ENCODE data around the gene SHC4. TPM values are rescaled to one million over a fixed set of nuclear protein-coding genes. Genes with fewer than 3 reads are reported as not detected.
A peak's percentile ranks its signal among the peaks of the same experiment; 100 is the strongest.

SHC4 gene
- total RNA-seq, 2 experiments from 2014 or later, result 0.21 to 0.25 TPM

GRCh38 chr15:48940508-48940907 lies 23.2 kb downstream of the SHC4 start:
- Mint-ChIP-seq H3K36me3 (ENCODE audit: low read depth) (no peaks in the 10 kb centered on the region), H3K4me3 (no peak overlapping the region), H3K27ac (no peak overlapping the region), H3K9me3 (no peaks in the 10 kb centered on the region), H3K27me3 (ENCODE audit: low read depth) (peaks cover 23% of the 10 kb centered on the region), H3K4me1 (ENCODE audit: low read depth) (peaks cover 3% of the 10 kb centered on the region)
- CTCF ChIA-PET, result interaction anchor here (1.1 kb wide), 1 partner anchor 35 kb away, joined by 4 read pairs; no protein-coding TSS in a partner anchor
- no peak for DNase-seq
- intact Hi-C loops (cut with micrococcal nuclease), result no loop called here

- H3K4me3 Mint-ChIP-seq, result no peak overlapping the region
- H3K36me3 Mint-ChIP-seq (ENCODE audit: low read depth), result no peaks in the 10 kb centered on the region
- intact Hi-C loops (cut with micrococcal nuclease), result no loop called here
- H3K27me3 Mint-ChIP-seq (ENCODE audit: low read depth), result peaks cover 32% of the 10 kb centered on the region
- no peaks in the 10 kb centered on the region for H3K4me1 Mint-ChIP-seq (ENCODE audit: low read depth)
- H3K9me3 Mint-ChIP-seq, result no peaks in the 10 kb centered on the region
- CTCF ChIA-PET, result interaction anchor here (1.1 kb wide), 1 partner anchor 36 kb away, joined by 4 read pairs; no protein-coding TSS in a partner anchor
- no peak overlapping the region for H3K27ac Mint-ChIP-seq
- no peak for DNase-seq
Measured at GRCh38 chr15:48939648-48940047, 24.1 kb downstream of the SHC4 start.

- intact Hi-C loops (cut with micrococcal nuclease), result no loop called here
- no peaks in the 10 kb centered on the region for H3K36me3 Mint-ChIP-seq (ENCODE audit: low read depth)
- no peaks in the 10 kb centered on the region for H3K4me1 Mint-ChIP-seq (ENCODE audit: low read depth)
- no peak overlapping the region for H3K4me3 Mint-ChIP-seq
- peaks cover 26% of the 10 kb centered on the region for H3K27me3 Mint-ChIP-seq (ENCODE audit: low read depth)
- no peak overlapping the region for H3K27ac Mint-ChIP-seq
- H3K9me3 Mint-ChIP-seq, result no peaks in the 10 kb centered on the region
- no peak for DNase-seq
- CTCF ChIA-PET, result no interaction called here
Measured at GRCh38 chr15:48937886-48938285, 25.8 kb downstream of the SHC4 start.

- Mint-ChIP-seq H3K27me3 (ENCODE audit: low read depth) (peaks cover 33% of the 10 kb centered on the region), H3K4me3 (no peak overlapping the region), H3K4me1 (ENCODE audit: low read depth) (no peaks in the 10 kb centered on the region), H3K27ac (no peak overlapping the region), H3K9me3 (no peaks in the 10 kb centered on the region), H3K36me3 (ENCODE audit: low read depth) (no peaks in the 10 kb centered on the region)
- no peak for DNase-seq
- CTCF ChIA-PET, result no interaction called here
- intact Hi-C loops (cut with micrococcal nuclease), result no loop called here
Measured at GRCh38 chr15:48936666-48937065, 27.1 kb downstream of the SHC4 start.

GRCh38 chr15:48935236-48935635 lies 28.5 kb downstream of the SHC4 start:
- no peaks in the 10 kb centered on the region for H3K36me3 Mint-ChIP-seq (ENCODE audit: low read depth)
- CTCF ChIA-PET, result no interaction called here
- intact Hi-C loops (cut with micrococcal nuclease), result no loop called here

GRCh38 chr15:48930735-48931134 lies 33.0 kb downstream of the SHC4 start:
- Mint-ChIP-seq H3K36me3 (ENCODE audit: low read depth) (no peaks in the 10 kb centered on the region), H3K4me3 (no peak overlapping the region), H3K4me1 (ENCODE audit: low read depth) (peaks cover 29% of the 10 kb centered on the region), H3K27ac (no peak overlapping the region), H3K9me3 (no peaks in the 10 kb centered on the region), H3K27me3 (ENCODE audit: low read depth) (peaks cover 20% of the 10 kb centered on the region)
- CTCF ChIA-PET, result no interaction called here
- intact Hi-C loops (cut with micrococcal nuclease), result no loop called here
- no peak for DNase-seq

More at GRCh38 chr15:48935236-48935635, 28.5 kb downstream of the SHC4 start:
- Mint-ChIP-seq H3K9me3 (no peaks in the 10 kb centered on the region), H3K4me1 (ENCODE audit: low read depth) (peaks cover 7% of the 10 kb centered on the region), H3K4me3 (no peak overlapping the region), H3K27me3 (ENCODE audit: low read depth) (peaks cover 24% of the 10 kb centered on the region), H3K27ac (no peak overlapping the region)
- no peak for DNase-seq

GRCh38 chr15:48929661-48930060 lies 34.1 kb downstream of the SHC4 start:
- intact Hi-C loops (cut with micrococcal nuclease), result loop anchor here (2.0 to 5.0 kb wide), 2 partner anchors 15 to 38 kb away; no protein-coding TSS in a partner anchor
- Mint-ChIP-seq H3K4me1 (ENCODE audit: low read depth) (peaks cover 36% of the 10 kb centered on the region), H3K9me3 (peaks cover 2% of the 10 kb centered on the region), H3K36me3 (ENCODE audit: low read depth) (no peaks in the 10 kb centered on the region), H3K27ac (no peak overlapping the region), H3K4me3 (no peak overlapping the region), H3K27me3 (ENCODE audit: low read depth) (peaks cover 11% of the 10 kb centered on the region)
- CTCF ChIA-PET, result no interaction called here
- DNase-seq, result no peak

- Mint-ChIP-seq H3K4me1 (ENCODE audit: low read depth) (peaks cover 36% of the 10 kb centered on the region), H3K27me3 (ENCODE audit: low read depth) (peaks cover 11% of the 10 kb centered on the region), H3K9me3 (peaks cover 2% of the 10 kb centered on the region), H3K4me3 (no peak overlapping the region), H3K36me3 (ENCODE audit: low read depth) (no peaks in the 10 kb centered on the region), H3K27ac (peak overlapping the region; percentile 32)
- intact Hi-C loops (cut with micrococcal nuclease), result loop anchor here (2.0 to 5.0 kb wide), 2 partner anchors 16 to 38 kb away; no protein-coding TSS in a partner anchor
- CTCF ChIA-PET, result no interaction called here
- peak; percentile 56 for DNase-seq
Measured at GRCh38 chr15:48928877-48929538, 34.7 kb downstream of the SHC4 start.

GRCh38 chr15:48925714-48926223 lies 38.0 kb downstream of the SHC4 start:
- CTCF ChIA-PET, result no interaction called here
- Mint-ChIP-seq H3K27ac (peak overlapping the region; percentile 37), H3K36me3 (ENCODE audit: low read depth) (no peaks in the 10 kb centered on the region), H3K27me3 (ENCODE audit: low read depth) (peaks cover 13% of the 10 kb centered on the region), H3K4me3 (no peak overlapping the region), H3K4me1 (ENCODE audit: low read depth) (peaks cover 31% of the 10 kb centered on the region), H3K9me3 (peaks cover 2% of the 10 kb centered on the region)
- peak; percentile 19 for DNase-seq
- intact Hi-C loops (cut with micrococcal nuclease), result loop anchor here (2.0 to 5.0 kb wide), 2 partner anchors 42 to 47 kb away; partner anchors contain the start of gene EID1

GRCh38 chr15:48924528-48925393 lies 39.0 kb downstream of the SHC4 start:
- Mint-ChIP-seq H3K27ac (no peak overlapping the region), H3K4me1 (ENCODE audit: low read depth) (peaks cover 30% of the 10 kb centered on the region), H3K36me3 (ENCODE audit: low read depth) (no peaks in the 10 kb centered on the region), H3K27me3 (ENCODE audit: low read depth) (peaks cover 15% of the 10 kb centered on the region), H3K9me3 (peaks cover 2% of the 10 kb centered on the region), H3K4me3 (no peak overlapping the region)
- intact Hi-C loops (cut with micrococcal nuclease), result loop anchor here (2.0 to 5.0 kb wide), 2 partner anchors 43 to 46 kb away; partner anchors contain the start of gene EID1
- CTCF ChIA-PET, result interaction anchor here (0.7 kb wide), 1 partner anchor 51 kb away, joined by 3 read pairs; no protein-coding TSS in a partner anchor
- no peak for DNase-seq

GRCh38 chr15:48922046-48922445 lies 41.7 kb downstream of the SHC4 start:
- intact Hi-C loops (cut with micrococcal nuclease), result no loop called here
- H3K4me1 Mint-ChIP-seq (ENCODE audit: low read depth), result peaks cover 11% of the 10 kb centered on the region
- H3K27ac Mint-ChIP-seq, result no peak overlapping the region
- CTCF ChIA-PET, result no interaction called here
- H3K27me3 Mint-ChIP-seq (ENCODE audit: low read depth), result peaks cover 25% of the 10 kb centered on the region
- H3K36me3 Mint-ChIP-seq (ENCODE audit: low read depth), result no peaks in the 10 kb centered on the region
- no peak for DNase-seq
- H3K4me3 Mint-ChIP-seq, result no peak overlapping the region
- H3K9me3 Mint-ChIP-seq, result peaks cover 2% of the 10 kb centered on the region

- DNase-seq, result no peak
- Mint-ChIP-seq H3K27ac (no peak overlapping the region), H3K27me3 (ENCODE audit: low read depth) (peaks cover 23% of the 10 kb centered on the region), H3K4me1 (ENCODE audit: low read depth) (no peaks in the 10 kb centered on the region), H3K36me3 (ENCODE audit: low read depth) (no peaks in the 10 kb centered on the region), H3K9me3 (no peaks in the 10 kb centered on the region), H3K4me3 (no peak overlapping the region)
- CTCF ChIA-PET, result no interaction called here
- intact Hi-C loops (cut with micrococcal nuclease), result no loop called here
Measured at GRCh38 chr15:48916721-48917120, 47.0 kb downstream of the SHC4 start.

Data from activated naive CD4-positive, alpha-beta T cell treated with anti-CD3 and anti-CD28 coated beads for 36 hours (primary cell).